Large intestine (tissue), 3 donors: Measurements from ENCODE around the gene IGSF9B. TPM values are rescaled to one million over a fixed set of nuclear protein-coding genes. Genes with fewer than 3 reads are reported as not detected.

ENCODE experiments used
- DNase-seq, 2 donors: peaks; one replicate each; pipeline versions ENCODE4 v3.0.0 to v3.0.0-alpha.2; 2013
- H3K27ac ChIP-seq: one replicate; pipeline ENCODE4 v1.5.1; 2013; ENCODE audit warnings: low read length
- H3K27me3 ChIP-seq: 2 replicates; pipeline ENCODE4 v1.6.1; 2013; ENCODE audit warnings: low read length; ENCODE audit not compliant: control insufficient read depth, insufficient read depth
- H3K36me3 ChIP-seq: 2 replicates; pipeline ENCODE4 v1.6.1; 2013; ENCODE audit warnings: low read length; ENCODE audit not compliant: control insufficient read depth, insufficient read depth
- H3K4me1 ChIP-seq: one replicate; pipeline ENCODE4 v1.6.1; 2013; ENCODE audit warnings: low read length; ENCODE audit not compliant: control insufficient read depth, insufficient read depth
- H3K4me3 ChIP-seq: one replicate; pipeline ENCODE4 v1.5.1; 2013; ENCODE audit warnings: low read length
- H3K9me3 ChIP-seq: one replicate; pipeline ENCODE4 v1.6.1; 2013; ENCODE audit warnings: mild to moderate bottlenecking, low read depth, low read length, moderate library complexity; ENCODE audit not compliant: control insufficient read depth
- WGBS: methylation state at CpG from one replicate; pipeline ENCODE4 v1.1.5; 2013; ENCODE audit warnings: low lambda C conversion rate; ENCODE audit not compliant: insufficient coverage; 5-methylcytosine and 5-hydroxymethylcytosine counted together
- polyA plus RNA-seq: library from polyadenylated mRNA; unstranded; fragments of 120-200 nt; gene quantifications from one replicate; pipeline ENCODE4 v1.2.1, GENCODE V29; 2013

The IGSF9B gene
- polyA plus RNA-seq, 1 donor, result 9.0 TPM

GRCh38 chr11:133920109-133920990 is 36.4 kb downstream of the IGSF9B start:
- Histone ChIP-seq H3K4me1 (no peaks in the 10 kb centered on the region), H3K27me3 (peaks cover 19% of the 10 kb centered on the region), H3K36me3 (peaks cover 4% of the 10 kb centered on the region), H3K4me3 (no peak overlapping the region), H3K9me3 (peaks cover 3% of the 10 kb centered on the region), H3K27ac (no peak overlapping the region)
- WGBS, result no CpG with 5 or more reads among the region's 47 CpGs
- no peak for DNase-seq

- Histone ChIP-seq H3K27ac (no peak overlapping the region), H3K9me3 (peaks cover 3% of the 10 kb centered on the region), H3K4me3 (no peak overlapping the region), H3K27me3 (peaks cover 19% of the 10 kb centered on the region), H3K4me1 (no peaks in the 10 kb centered on the region), H3K36me3 (no peaks in the 10 kb centered on the region)
- no peak for DNase-seq
- WGBS, result no CpG with 5 or more reads among the region's 66 CpGs
Observed at GRCh38 chr11:133919330-133920108, 37.2 kb downstream of the IGSF9B start.

- 14% methylated on average over 5 of the region's 26 CpGs for WGBS
- H3K27ac ChIP-seq, result no peak overlapping the region
- H3K4me1 ChIP-seq, result no peaks in the 10 kb centered on the region
- peaks cover 3% of the 10 kb centered on the region for H3K9me3 ChIP-seq
- H3K27me3 ChIP-seq, result peaks cover 19% of the 10 kb centered on the region
- no peaks in the 10 kb centered on the region for H3K36me3 ChIP-seq
- no peak for DNase-seq
- no peak overlapping the region for H3K4me3 ChIP-seq
Observed at GRCh38 chr11:133918608-133919260, 38.0 kb downstream of the IGSF9B start.

GRCh38 chr11:133917921-133918607 is 38.7 kb downstream of the IGSF9B start:
- Histone ChIP-seq H3K27me3 (peaks cover 19% of the 10 kb centered on the region), H3K9me3 (peaks cover 3% of the 10 kb centered on the region), H3K4me3 (no peak overlapping the region), H3K36me3 (no peaks in the 10 kb centered on the region), H3K27ac (no peak overlapping the region), H3K4me1 (no peaks in the 10 kb centered on the region)
- no peak for DNase-seq
- no CpG with 5 or more reads among the region's 52 CpGs for WGBS

- no peak for DNase-seq
- no peaks in the 10 kb centered on the region for H3K36me3 ChIP-seq
- H3K9me3 ChIP-seq, result peaks cover 3% of the 10 kb centered on the region
- no CpG with 5 or more reads among the region's 14 CpGs for WGBS
- H3K27ac ChIP-seq, result no peak overlapping the region
- peaks cover 19% of the 10 kb centered on the region for H3K27me3 ChIP-seq
- H3K4me1 ChIP-seq, result no peaks in the 10 kb centered on the region
- H3K4me3 ChIP-seq, result no peak overlapping the region
Observed at GRCh38 chr11:133916784-133917440, 39.9 kb downstream of the IGSF9B start.

GRCh38 chr11:133913761-133914160 is 43.0 kb downstream of the IGSF9B start:
- no peak overlapping the region for H3K4me3 ChIP-seq
- DNase-seq, result no peak
- no peak overlapping the region for H3K27ac ChIP-seq
- no peaks in the 10 kb centered on the region for H3K4me1 ChIP-seq
- peaks cover 13% of the 10 kb centered on the region for H3K27me3 ChIP-seq
- no peaks in the 10 kb centered on the region for H3K36me3 ChIP-seq
- WGBS, result no CpG with 5 or more reads among the region's 10 CpGs
- H3K9me3 ChIP-seq, result no peaks in the 10 kb centered on the region

- no peak for DNase-seq
- Histone ChIP-seq H3K4me1 (no peaks in the 10 kb centered on the region), H3K27ac (no peak overlapping the region), H3K27me3 (no peaks in the 10 kb centered on the region), H3K4me3 (no peak overlapping the region), H3K9me3 (no peaks in the 10 kb centered on the region), H3K36me3 (no peaks in the 10 kb centered on the region)
- WGBS, result no CpG with 5 or more reads among the region's 3 CpGs
Observed at GRCh38 chr11:133911171-133911570, 45.6 kb downstream of the IGSF9B start.

- H3K4me1 ChIP-seq, result no peaks in the 10 kb centered on the region
- H3K4me3 ChIP-seq, result no peak overlapping the region
- no peaks in the 10 kb centered on the region for H3K27me3 ChIP-seq
- no CpG with 5 or more reads among the region's 14 CpGs for WGBS
- no peak for DNase-seq
- no peak overlapping the region for H3K27ac ChIP-seq
- no peaks in the 10 kb centered on the region for H3K36me3 ChIP-seq
- no peaks in the 10 kb centered on the region for H3K9me3 ChIP-seq
Observed at GRCh38 chr11:133910101-133910500, 46.7 kb downstream of the IGSF9B start.

GRCh38 chr11:133908827-133909226 is 47.9 kb downstream of the IGSF9B start:
- DNase-seq, result no peak
- H3K4me1 ChIP-seq, result no peaks in the 10 kb centered on the region
- H3K9me3 ChIP-seq, result no peaks in the 10 kb centered on the region
- no peak overlapping the region for H3K27ac ChIP-seq
- no peaks in the 10 kb centered on the region for H3K36me3 ChIP-seq
- WGBS, result no CpG with 5 or more reads among the region's 16 CpGs
- H3K4me3 ChIP-seq, result no peak overlapping the region
- H3K27me3 ChIP-seq, result no peaks in the 10 kb centered on the region
